Tibial artery (tissue), 4 donors: ENCODE results near the gene RPL10.

Experiments used
- DNase-seq, 2 donors: peaks; one replicate each; pipeline ENCODE4 v3.0.0-alpha.2; 2019
- H3K27ac ChIP-seq, 2 donors: fragments of 200-600 bp; sonication (generic) in 1 of 2; 1 replicate in 1 of 2; 2 replicates in 1 of 2; pipeline ENCODE4 v1.5.1; 2018 to 2019; ENCODE audit warnings: mild to moderate bottlenecking in 1 of 2
- H3K27me3 ChIP-seq, 2 donors: fragments of 200-600 bp; sonication (generic) in 1 of 2; one replicate each; pipeline versions ENCODE4 v1.5.1 to v1.6.0; 2016 to 2019
- H3K36me3 ChIP-seq, 3 donors: fragments of 200-600 bp; sonication (generic) in 2 of 3; one replicate each; pipeline ENCODE4 v1.5.1; 2016 to 2019; ENCODE audit warnings: mild to moderate bottlenecking in 2 of 3
- H3K4me1 ChIP-seq, 4 donors: fragments of 200-600 bp; sonication (generic) in 2 of 4; 1 replicate in 3 of 4; 2 replicates in 1 of 4; pipeline ENCODE4 v1.5.1; 2016 to 2019
- H3K4me3 ChIP-seq, 2 donors: fragments of 200-600 bp; sonication (generic) in 1 of 2; 1 replicate in 1 of 2; 2 replicates in 1 of 2; pipeline ENCODE4 v1.5.1; 2018 to 2019; ENCODE audit warnings: mild to moderate bottlenecking in 2 of 2
- H3K9me3 ChIP-seq, 3 donors: fragments of 200-600 bp; sonication (generic) in 1 of 3; one replicate each; pipeline ENCODE4 v1.5.1; 2016 to 2019
- intact Hi-C: fragments of 100-400 bp; cut with DNase I; formaldehyde crosslinking; loops from one replicate; pipeline ENCODE4 v1.15.0; 2023; ENCODE audit warnings: low total_unique reads
- TF ChIP-seq, protein P1 (sequence below), 2 experiments: fragments of 200-600 bp in 1 of 2; fragments of 450-650 bp in 1 of 2; IDR thresholded peaks; one replicate each; pipeline ENCODE4 v1.5.1; 2017 to 2019; ENCODE audit warnings: antibody characterized with exemption in 2 of 2, mild to moderate bottlenecking in 1 of 2, moderate library complexity in 1 of 2

Gene RPL10

DNA sequence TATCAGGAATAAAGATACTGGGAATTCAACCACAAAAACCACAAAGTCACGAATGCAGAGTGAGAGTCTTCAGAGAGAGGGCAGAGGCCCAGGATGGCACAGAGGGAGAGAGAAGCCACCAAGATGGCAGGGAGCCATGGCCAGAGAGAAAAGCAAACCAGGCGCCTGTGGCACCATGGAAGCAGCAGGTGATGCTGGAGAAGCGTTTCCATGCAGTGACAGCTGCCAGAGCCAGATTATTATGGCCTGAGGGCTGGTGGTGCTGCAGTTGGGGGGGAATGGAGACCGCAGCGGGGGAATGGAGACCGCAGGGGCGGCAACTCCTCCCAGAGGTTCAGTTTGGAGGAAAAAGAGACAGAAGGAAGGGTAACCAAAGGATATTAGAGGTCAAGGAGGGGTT is 19.0 kb downstream of the RPL10 start:
- Histone ChIP-seq H3K27me3 (no peaks in the 10 kb centered on the region), H3K4me1 (peaks cover 0 to 7% (median 2%) of the 10 kb centered on the region in 4 donors), H3K27ac (no peak overlapping the region), H3K36me3 (peaks cover 0 to 24% (median 0%) of the 10 kb centered on the region in 3 donors), H3K4me3 (no peak overlapping the region), H3K9me3 (no peaks in the 10 kb centered on the region)
- intact Hi-C loops = no loop called here
- no peak for DNase-seq
- TF ChIP-seq, protein P1, sequence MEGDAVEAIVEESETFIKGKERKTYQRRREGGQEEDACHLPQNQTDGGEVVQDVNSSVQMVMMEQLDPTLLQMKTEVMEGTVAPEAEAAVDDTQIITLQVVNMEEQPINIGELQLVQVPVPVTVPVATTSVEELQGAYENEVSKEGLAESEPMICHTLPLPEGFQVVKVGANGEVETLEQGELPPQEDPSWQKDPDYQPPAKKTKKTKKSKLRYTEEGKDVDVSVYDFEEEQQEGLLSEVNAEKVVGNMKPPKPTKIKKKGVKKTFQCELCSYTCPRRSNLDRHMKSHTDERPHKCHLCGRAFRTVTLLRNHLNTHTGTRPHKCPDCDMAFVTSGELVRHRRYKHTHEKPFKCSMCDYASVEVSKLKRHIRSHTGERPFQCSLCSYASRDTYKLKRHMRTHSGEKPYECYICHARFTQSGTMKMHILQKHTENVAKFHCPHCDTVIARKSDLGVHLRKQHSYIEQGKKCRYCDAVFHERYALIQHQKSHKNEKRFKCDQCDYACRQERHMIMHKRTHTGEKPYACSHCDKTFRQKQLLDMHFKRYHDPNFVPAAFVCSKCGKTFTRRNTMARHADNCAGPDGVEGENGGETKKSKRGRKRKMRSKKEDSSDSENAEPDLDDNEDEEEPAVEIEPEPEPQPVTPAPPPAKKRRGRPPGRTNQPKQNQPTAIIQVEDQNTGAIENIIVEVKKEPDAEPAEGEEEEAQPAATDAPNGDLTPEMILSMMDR (IDR thresholded peaks at IDR 0.05) = no peak

DNA sequence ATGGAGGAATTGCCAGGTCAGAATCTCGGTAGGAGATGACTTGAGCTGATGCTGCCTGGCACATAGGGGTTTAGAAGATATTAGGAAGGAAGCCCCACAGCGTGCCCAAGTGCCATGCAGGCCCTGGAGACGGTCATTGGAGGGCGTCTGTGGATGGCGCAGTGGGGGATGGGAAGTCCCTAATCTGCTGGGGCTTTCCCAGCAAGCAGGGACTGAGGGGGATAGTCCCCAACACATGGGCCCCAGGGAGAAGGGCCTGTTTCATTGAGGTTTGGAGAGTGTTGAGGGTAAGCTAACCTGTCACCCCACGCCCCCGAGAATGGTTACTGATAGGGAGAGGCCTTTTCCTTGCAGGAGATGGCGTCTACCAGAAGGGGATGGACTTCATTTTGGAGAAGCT is 21.0 kb downstream of the RPL10 start:
- Histone ChIP-seq H3K27ac (no peak overlapping the region), H3K36me3 (peaks cover 0 to 12% (median 0%) of the 10 kb centered on the region in 3 donors), H3K4me3 (no peak overlapping the region), H3K9me3 (no peaks in the 10 kb centered on the region), H3K4me1 (no peaks in the 10 kb centered on the region), H3K27me3 (no peaks in the 10 kb centered on the region)
- no peak for DNase-seq
- intact Hi-C loops = no loop called here
- TF ChIP-seq, protein P1 (IDR thresholded peaks at IDR 0.05) = no peak

DNA sequence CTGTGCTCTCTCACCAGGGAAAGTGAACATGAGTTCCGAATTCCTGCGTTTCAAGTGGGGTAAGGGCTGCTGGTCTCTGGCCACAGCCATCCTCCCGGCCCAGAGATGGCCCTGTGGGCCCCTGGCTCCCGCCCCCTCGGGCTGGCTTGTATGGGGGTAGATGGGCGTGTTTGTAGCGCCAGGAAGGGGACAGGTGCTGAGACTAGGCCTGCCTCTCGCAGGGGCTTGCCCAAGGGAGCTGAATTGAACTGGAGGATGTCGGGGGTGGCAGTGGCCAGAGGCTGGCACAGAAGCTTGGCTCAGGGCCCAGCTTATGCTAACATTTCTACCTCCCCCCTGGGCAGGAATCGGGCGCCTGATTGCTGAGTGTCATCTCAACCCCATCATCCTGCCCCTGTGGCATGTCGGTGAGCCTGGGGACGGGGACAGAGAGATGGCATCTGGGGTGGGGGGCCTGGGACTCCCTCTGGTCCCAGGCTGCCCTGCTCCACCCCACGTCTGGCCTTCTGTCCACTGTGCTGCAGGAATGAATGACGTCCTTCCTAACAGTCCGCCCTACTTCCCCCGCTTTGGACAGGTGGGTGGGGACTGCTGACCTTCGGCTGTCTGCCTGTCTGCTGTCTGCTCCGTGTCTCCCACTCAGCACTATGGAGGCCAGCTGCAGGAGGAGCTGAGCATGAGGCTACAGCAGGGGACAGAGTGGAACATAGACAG is 21.7 kb downstream of the RPL10 start:
- DNase-seq = no peak
- Histone ChIP-seq H3K4me1 (no peaks in the 10 kb centered on the region), H3K36me3 (peaks cover 0 to 11% (median 0%) of the 10 kb centered on the region in 3 donors), H3K27me3 (no peaks in the 10 kb centered on the region), H3K9me3 (no peaks in the 10 kb centered on the region), H3K4me3 (no peak overlapping the region), H3K27ac (no peak overlapping the region)
- TF ChIP-seq, protein P1 (IDR thresholded peaks at IDR 0.05) = no peak
- intact Hi-C loops = no loop called here

DNA sequence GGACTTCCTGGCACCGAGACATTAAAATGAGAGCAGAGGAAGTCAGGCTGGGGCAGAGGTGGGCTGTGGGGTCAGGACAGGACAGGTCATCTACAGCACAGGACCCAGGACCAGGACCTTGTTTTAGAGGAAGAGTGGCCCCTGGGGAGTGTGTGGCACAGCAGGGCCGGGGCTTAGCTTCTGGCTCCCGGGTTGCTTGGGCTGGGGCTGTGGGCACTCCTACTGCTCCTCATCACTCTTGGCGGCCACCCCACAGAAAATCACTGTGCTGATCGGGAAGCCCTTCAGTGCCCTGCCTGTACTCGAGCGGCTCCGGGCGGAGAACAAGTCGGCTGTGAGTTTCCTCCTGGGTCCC is 22.2 kb downstream of the RPL10 start:
- no peak for DNase-seq
- H3K27ac ChIP-seq = no peak overlapping the region
- peaks cover 0 to 11% (median 0%) of the 10 kb centered on the region in 3 donors for H3K36me3 ChIP-seq
- intact Hi-C loops = no loop called here
- TF ChIP-seq, protein P1 (IDR thresholded peaks at IDR 0.05) = no peak
- H3K4me1 ChIP-seq = no peaks in the 10 kb centered on the region
- H3K9me3 ChIP-seq = no peaks in the 10 kb centered on the region
- H3K4me3 ChIP-seq = no peak overlapping the region
- H3K27me3 ChIP-seq = no peaks in the 10 kb centered on the region

DNA sequence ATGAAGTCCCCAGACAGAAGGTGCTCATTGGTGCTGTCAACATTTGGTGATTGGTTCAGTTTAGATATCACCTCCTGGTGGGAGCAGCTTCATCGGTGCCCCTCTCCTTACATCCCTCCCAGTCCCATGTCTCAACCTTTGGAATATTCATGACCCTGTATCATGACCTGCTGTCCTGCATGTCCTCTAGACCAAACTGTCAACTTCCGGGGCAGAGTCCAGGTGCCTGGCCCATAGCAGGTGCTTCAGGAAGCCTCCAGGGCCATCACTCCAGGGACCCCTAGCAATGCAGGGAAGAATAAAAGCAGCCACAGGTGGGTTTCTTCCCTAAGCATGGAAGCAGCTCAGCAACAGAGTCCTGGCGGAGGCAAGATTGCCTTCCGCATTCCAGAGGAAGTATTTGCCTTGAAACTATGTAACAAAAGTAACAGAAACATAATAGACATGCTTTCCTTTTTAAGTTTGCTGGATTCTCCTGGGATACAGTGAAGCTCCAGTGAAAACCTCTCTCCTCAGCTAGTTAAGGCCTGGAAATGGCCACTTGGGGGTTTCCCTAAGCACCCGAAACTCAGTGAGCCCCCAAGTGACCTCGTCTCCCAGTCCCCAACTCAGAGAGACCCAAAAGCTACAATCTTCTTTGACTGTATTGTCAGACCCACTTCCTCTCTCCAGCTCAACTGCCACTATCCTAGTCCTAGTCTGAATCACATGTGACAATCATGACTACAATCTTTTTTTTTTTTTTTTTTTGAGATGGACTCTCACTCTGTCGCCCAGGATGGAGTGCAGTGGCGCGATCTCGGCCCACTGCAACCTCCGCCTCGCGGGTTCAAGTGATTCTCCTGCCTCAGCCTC is 29.0 kb downstream of the RPL10 start:
- no peaks in the 10 kb centered on the region for H3K9me3 ChIP-seq
- DNase-seq = no peak
- H3K36me3 ChIP-seq = peaks cover 0 to 5% (median 3%) of the 10 kb centered on the region in 3 donors
- H3K4me1 ChIP-seq = peaks cover 0 to 24% (median 2%) of the 10 kb centered on the region in 4 donors
- TF ChIP-seq, protein P1 (IDR thresholded peaks at IDR 0.05) = no peak
- no peak overlapping the region for H3K27ac ChIP-seq
- no peaks in the 10 kb centered on the region for H3K27me3 ChIP-seq
- intact Hi-C loops = no loop called here
- no peak overlapping the region for H3K4me3 ChIP-seq
